H1 (cell line): ENCODE data around the gene BICD1. TPM values are rescaled to one million over a fixed set of nuclear protein-coding genes. Genes with fewer than 3 reads are reported as not detected.

Experiments
- CTCF ChIA-PET: fragments of 300-600 bp; sonication (Branson Sonifier 250); formaldehyde crosslinking; loops from one replicate; lab custom pipeline; 2021; ENCODE audit not compliant: partially characterized antibody; lab: Charles Lee
- POLR2A ChIA-PET: fragments of 300-600 bp; sonication (Branson Sonifier 250); formaldehyde crosslinking; loops from one replicate; lab custom pipeline; 2021; ENCODE audit warnings: inconsistent platforms; ENCODE audit not compliant: partially characterized antibody; lab: Charles Lee
- DNase-seq, 2 experiments: peaks; one replicate each; pipeline versions ENCODE4 v3.0.0 to v3.0.0-alpha.2; 2010 to 2022; ENCODE audit warnings: low spot score in 2 of 2, low read depth in 1 of 2, mixed read lengths in 1 of 2
- FAIRE-seq: peaks from 2 replicates; lab custom pipeline; 2011; peaks lifted over from hg19 to GRCh38; lab: Jason Lieb, UNC
- H2AFZ ChIP-seq: 2 replicates; pipeline ENCODE4 v1.8.1; 2012; ENCODE audit warnings: low read length, inconsistent platforms
- H2AK5ac ChIP-seq: 2 replicates; pipeline ENCODE4 v1.6.1; 2013; ENCODE audit warnings: low read depth, low read length
- H2BK120ac ChIP-seq: replicated peaks from 2 replicates; pipeline ENCODE3; 2013; ENCODE audit warnings: low read depth, low read length, inconsistent platforms
- H2BK12ac ChIP-seq: 2 replicates; pipeline ENCODE4 v1.6.1; 2013; ENCODE audit warnings: low read depth, low read length
- H2BK15ac ChIP-seq: 2 replicates; pipeline ENCODE4 v1.6.1; 2013; ENCODE audit warnings: low read length
- H2BK20ac ChIP-seq: 2 replicates; pipeline ENCODE4 v1.6.1; 2013; ENCODE audit warnings: low read length
- H2BK5ac ChIP-seq: 2 replicates; pipeline ENCODE4 v1.6.1; 2013; ENCODE audit warnings: low read depth, low read length
- H3K14ac ChIP-seq: 2 replicates; pipeline ENCODE4 v1.6.1; 2013; ENCODE audit warnings: inconsistent platforms; ENCODE audit not compliant: insufficient read length
- H3K18ac ChIP-seq: 2 replicates; pipeline ENCODE4 v1.6.1; 2013; ENCODE audit warnings: low read length; ENCODE audit errors: extremely low read depth
- H3K23ac ChIP-seq: 2 replicates; pipeline ENCODE4 v1.6.1; 2013; ENCODE audit warnings: inconsistent platforms; ENCODE audit not compliant: insufficient read length
- H3K23me2 ChIP-seq: 2 replicates; pipeline ENCODE4 v1.6.1; 2013; ENCODE audit warnings: low read depth, low read length
- H3K27ac ChIP-seq: 2 replicates; pipeline ENCODE4 v1.6.1; 2011; ENCODE audit warnings: low read depth, low read length, inconsistent platforms
- H3K27me3 ChIP-seq, 4 experiments: replicated peaks in 1 of 4; 1 replicate in 1 of 4; 2 replicates in 3 of 4; pipeline versions ENCODE4 v1.6.1 to v1.8.1; 2011 to 2013; ENCODE audit warnings: low read length in 3 of 4, mild to moderate bottlenecking in 3 of 4, inconsistent platforms in 2 of 4, mixed read lengths in 2 of 4, moderate library complexity in 1 of 4; ENCODE audit not compliant: control insufficient read depth in 3 of 4, insufficient read depth in 3 of 4; ENCODE audit errors: extremely low read depth in 1 of 4
- H3K36me3 ChIP-seq, 4 experiments: 2 replicates each; pipeline versions ENCODE4 v1.6.1 to v1.8.1; 2011 to 2013; ENCODE audit warnings: mild to moderate bottlenecking in 4 of 4, low read length in 3 of 4, moderate library complexity in 2 of 4, control low read depth in 1 of 4, inconsistent platforms in 1 of 4; ENCODE audit not compliant: insufficient read depth in 4 of 4, control insufficient read depth in 2 of 4
- H3K4ac ChIP-seq: replicated peaks from 2 replicates; pipeline ENCODE3; 2013; ENCODE audit warnings: low read length, low read depth, mixed read lengths, inconsistent platforms; ENCODE audit not compliant: insufficient read length
- H3K4me1 ChIP-seq, 4 experiments: replicated peaks in 1 of 4; 1 replicate in 1 of 4; 2 replicates in 3 of 4; pipeline versions ENCODE4 v1.6.1 to v1.8.1; 2011 to 2013; ENCODE audit warnings: low read length in 3 of 4, inconsistent platforms in 2 of 4, mixed read lengths in 1 of 4; ENCODE audit not compliant: insufficient read depth in 4 of 4, control insufficient read depth in 3 of 4
- H3K4me2 ChIP-seq, 2 experiments: 2 replicates each; pipeline versions ENCODE4 v1.6.1 to v1.8.1; 2011 to 2013; ENCODE audit warnings: low read depth in 2 of 2, low read length in 2 of 2, control low read depth in 1 of 2, inconsistent platforms in 1 of 2, mild to moderate bottlenecking in 1 of 2; ENCODE audit not compliant: insufficient read depth in 1 of 2
- H3K4me3 ChIP-seq, 4 experiments: fragments of 200-600, 300-600 bp in 1 of 4; sonication (generic), shearing (Covaris generic), sonication (Bioruptor Twin) in 1 of 4; 2 replicates each; pipeline versions ENCODE4 v1.5.1 to v1.8.1; 2011 to 2016; ENCODE audit warnings: low read length in 4 of 4, low read depth in 3 of 4, control low read depth in 2 of 4, inconsistent platforms in 2 of 4, mild to moderate bottlenecking in 2 of 4, mixed read lengths in 1 of 4, moderate library complexity in 1 of 4; ENCODE audit not compliant: insufficient read depth in 2 of 4; ENCODE audit errors: extremely low read depth in 1 of 4
- H3K56ac ChIP-seq: replicated peaks from 2 replicates; pipeline ENCODE3; 2013; ENCODE audit warnings: low read depth, mild to moderate bottlenecking, mixed read lengths, low read length, inconsistent platforms; ENCODE audit not compliant: insufficient read length
- H3K79me1 ChIP-seq: 2 replicates; pipeline ENCODE4 v1.6.1; 2013; ENCODE audit warnings: low read depth, low read length, control low read depth
- H3K79me2 ChIP-seq, 2 experiments: 2 replicates each; pipeline versions ENCODE4 v1.6.1 to v1.8.1; 2012 to 2013; ENCODE audit warnings: low read length in 2 of 2, mild to moderate bottlenecking in 2 of 2, inconsistent platforms in 1 of 2; ENCODE audit not compliant: insufficient read depth in 2 of 2, control insufficient read depth in 1 of 2
- H3K9ac ChIP-seq, 4 experiments: replicated peaks in 1 of 4; 1 replicate in 1 of 4; 2 replicates in 3 of 4; pipeline versions ENCODE4 v1.6.1 to v1.8.1; 2011 to 2013; ENCODE audit warnings: low read depth in 3 of 4, low read length in 3 of 4, control low read depth in 2 of 4, mild to moderate bottlenecking in 2 of 4, moderate library complexity in 2 of 4, inconsistent platforms in 1 of 4; ENCODE audit errors: extremely low read depth in 1 of 4
- H3K9me3 ChIP-seq, 2 experiments: 2 replicates each; pipeline versions ENCODE4 v1.6.1 to v1.8.1; 2012 to 2013; ENCODE audit warnings: mild to moderate bottlenecking in 2 of 2, moderate library complexity in 2 of 2, control low read depth in 1 of 2, inconsistent platforms in 1 of 2, low read depth in 1 of 2, low read length in 1 of 2, mixed read lengths in 1 of 2; ENCODE audit not compliant: insufficient read depth in 2 of 2
- H4K20me1 ChIP-seq, 2 experiments: replicated peaks in 1 of 2; 2 replicates each; pipeline versions ENCODE3 to v1.8.1; 2011 to 2013; ENCODE audit warnings: inconsistent platforms in 2 of 2, low read length in 2 of 2, mild to moderate bottlenecking in 1 of 2; ENCODE audit not compliant: insufficient read depth in 2 of 2, control insufficient read depth in 1 of 2
- H4K5ac ChIP-seq: 2 replicates; pipeline ENCODE4 v1.6.1; 2013; ENCODE audit warnings: low read length, low read depth, mixed read lengths, inconsistent platforms; ENCODE audit not compliant: insufficient read length
- H4K8ac ChIP-seq: 2 replicates; pipeline ENCODE4 v1.8.0; 2013; ENCODE audit warnings: mild to moderate bottlenecking, moderate library complexity, low read length, inconsistent platforms; ENCODE audit not compliant: insufficient read depth; ENCODE audit errors: extremely low read depth
- H4K91ac ChIP-seq: replicated peaks from 2 replicates; pipeline ENCODE3; 2013; ENCODE audit warnings: low read length, mixed read lengths, inconsistent platforms; ENCODE audit not compliant: insufficient read length
- BRCA1 ChIP-seq: IDR thresholded peaks from 2 replicates; pipeline ENCODE4 v1.6.1; 2012; ENCODE audit warnings: low read depth, low read length, improper control_type of control experiment
- SAP30 ChIP-seq: fragments of 300-600 bp; sonication (generic); IDR thresholded peaks from 2 replicates; pipeline ENCODE4 v1.7.1; 2012; ENCODE audit warnings: low read length, moderate library complexity, mild to moderate bottlenecking, inconsistent platforms; ENCODE audit not compliant: insufficient read depth, insufficient replicate concordance
- SIN3A ChIP-seq, 2 experiments: IDR thresholded peaks in 1 of 2; conservative IDR thresholded peaks in 1 of 2; 2 replicates each; pipeline ENCODE4 v1.6.1; 2011 to 2012; ENCODE audit warnings: low read length in 2 of 2, improper control_type of control experiment in 1 of 2, low read depth in 1 of 2, mild to moderate bottlenecking in 1 of 2
- WGBS, 2 experiments: shearing (Covaris generic) in 1 of 2; methylation state at CpG; one replicate each; pipeline versions ENCODE4 v1.1.6 to v1.1.7; 2013 to 2015; ENCODE audit warnings: low lambda C conversion rate in 2 of 2, mixed read lengths in 2 of 2, inconsistent platforms in 1 of 2, low coverage in 1 of 2, missing lambda C conversion rate in 1 of 2; ENCODE audit not compliant: insufficient replicate concordance in 2 of 2, insufficient coverage in 1 of 2, insufficient read length in 1 of 2; ENCODE audit errors: extremely low coverage in 1 of 2, missing lambda C conversion rate in 1 of 2; 5-methylcytosine and 5-hydroxymethylcytosine counted together
- polyA plus RNA-seq, 7 experiments: library from polyadenylated mRNA; depleted of rRNA in 3 of 7; stranded (reverse) in 5 of 7; unstranded in 2 of 7; fragments of >200 nt in 5 of 7; fragments of 200-250 nt in 2 of 7; gene quantifications; 1 replicate in 5 of 7; 2 replicates in 1 of 7; 4 replicates in 1 of 7; pipeline versions ENCODE4 v1.2.1 to v1.2.3, GENCODE V29; 2011 to 2013; ENCODE audit warnings: missing spikeins in 2 of 7, mixed read lengths in 2 of 7
- total RNA-seq: library from RNA; stranded (reverse); fragmentation: NEBNext Ultra II Directional; extraction: Animal tissue kit (Norgen Biotek cat#: 25700); gene quantifications from 2 replicates; pipeline ENCODE4 v1.2.1, GENCODE V29; 2021

Gene BICD1
- total and polyA plus RNA-seq, 2 of the 8 experiments (the other 6 are each of a cell fraction or from before 2014, with no cell fraction given) = 34.1 to 58.4 TPM

GRCh38 chr12:32107359-32108267, 966 bp downstream of the BICD1 start:
- POLR2A ChIA-PET = interaction anchor here (0.6 to 3.3 kb wide), 20 partner anchors 9 to 441 kb away, joined by 3 to 20 read pairs (median 4); partner anchors contain the start of gene RESF1
- peaks cover 23 to 55% of the 10 kb centered on the region in 2 experiments for H3K79me2 ChIP-seq
- DNase-seq = no peak

More at GRCh38 chr12:32107359-32108267, 966 bp downstream of the BICD1 start:
- Histone ChIP-seq H3K79me1 (peaks cover 4% of the 10 kb centered on the region), H4K20me1 (peaks cover 2 to 6% of the 10 kb centered on the region in 2 experiments), H3K27ac (peak overlapping the region; percentile 76), H2BK120ac (peak overlapping the region; percentile 24), H3K36me3 (peaks cover 0 to 15% (median 2%) of the 10 kb centered on the region in 4 experiments; a peak in 3 of 8 replicates), H3K4me1 (peaks cover 4 to 15% (median 7%) of the 10 kb centered on the region in 4 experiments; a peak in 5 of 7 replicates), H3K23me2 (peaks cover 17% of the 10 kb centered on the region), H3K9me3 (no peaks in the 10 kb centered on the region), H4K91ac (peak overlapping the region; percentile 69), H2AK5ac (peak overlapping the region; percentile 92), H2BK20ac (no peak overlapping the region), H3K56ac (peak overlapping the region; percentile 93), H3K14ac (peak overlapping the region; percentile 20), H2BK5ac (peak overlapping the region; percentile 93), H3K23ac (no peak overlapping the region), H2BK12ac (peak overlapping the region; percentile 94), H3K9ac (peak overlapping the region; percentile 56 to 87 (median 84)), H3K4me3 (peak overlapping the region; percentile 96 to 97 (median 96)), H3K27me3 (no peaks in the 10 kb centered on the region; a peak in 1 of 7 replicates), H2AFZ (no peak overlapping the region), H4K8ac (peak overlapping the region; percentile 76; the same call in 1 of the 2 replicates), H2BK15ac (peak overlapping the region; percentile 66; the same call in 1 of the 2 replicates), H3K4me2 (peak overlapping the region; percentile 85 to 99), H3K4ac (peak overlapping the region; percentile 96), H4K5ac (peak overlapping the region; percentile 83), H3K18ac (peak overlapping the region; percentile 91)
- CTCF ChIA-PET = interaction anchor here (1.1 to 2.6 kb wide), 6 partner anchors 17 to 154 kb away, joined by 3 to 12 read pairs (median 4); no protein-coding TSS in a partner anchor
- 2% methylated on average over 14 of the region's 14 CpGs; no CpG with 5 or more reads in 1 of the 2 experiments for WGBS, 2 experiments
- TF ChIP-seq SIN3A (conservative IDR thresholded peaks at IDR 0.05 in 1 of 2, IDR thresholded peaks at IDR 0.05 in 1 of 2; ENCODE audit: low read depth in 1 of 2, low read length in 2 of 2) = peak in 1 of 2 experiments; percentile 12; a peak in 1 of 4 replicates
- no peak for TF ChIP-seq BRCA1
- TF ChIP-seq SAP30 = peak; percentile 70
- no peak for FAIRE-seq
